HG03095 (cell line): Measurements from ENCODE around the gene TP53I11.

ENCODE experiments used
- ATAC-seq: cut with Tn5 transposase; IDR thresholded peaks from one replicate; pipeline ENCODE4 v1.9.1; 2021; ENCODE audit warnings: moderate library complexity; ENCODE audit not compliant: unreplicated experiment

TP53I11 gene

DNA sequence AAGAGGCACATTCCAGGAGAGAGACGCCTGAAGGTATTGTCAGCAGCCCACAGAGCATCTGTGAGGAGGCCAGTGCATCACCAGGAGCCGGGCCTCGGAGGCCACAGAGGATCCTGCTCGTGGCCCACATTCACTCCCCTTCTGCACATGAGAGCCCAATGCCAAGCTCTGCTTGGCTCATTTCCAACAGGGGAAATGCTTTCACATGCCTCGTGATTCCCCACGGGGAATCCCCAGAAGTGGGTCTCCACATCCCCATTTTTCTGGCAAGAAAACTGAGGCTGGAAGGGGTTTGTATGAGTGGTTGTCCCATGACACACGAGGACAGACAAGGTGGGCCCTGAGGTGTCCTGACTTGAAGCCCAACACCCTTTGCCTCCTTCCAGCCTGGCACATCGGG, 34.4 kb downstream of the TP53I11 start:
- ATAC-seq, result no peak

DNA sequence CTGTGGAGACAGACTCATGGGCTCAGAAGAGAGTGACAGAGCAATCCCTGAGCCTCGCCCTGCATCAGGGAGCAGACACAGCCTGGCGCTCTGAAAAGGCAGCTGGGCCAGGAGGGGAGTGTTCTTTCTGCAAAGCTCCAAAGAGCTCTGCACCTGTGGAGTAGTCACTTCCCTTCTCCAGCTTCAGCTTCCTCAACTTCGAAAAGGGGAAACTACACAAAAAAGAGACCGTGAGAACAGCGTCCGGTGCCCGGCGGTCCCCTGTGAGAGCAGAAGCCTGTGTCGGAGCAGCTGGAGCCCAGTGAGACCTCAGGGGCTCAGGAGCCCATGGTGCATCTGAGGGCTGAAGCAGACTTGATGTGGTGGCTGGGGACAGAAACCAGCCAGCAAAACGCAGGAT, 35.1 kb downstream of the TP53I11 start:
- no peak for ATAC-seq

DNA sequence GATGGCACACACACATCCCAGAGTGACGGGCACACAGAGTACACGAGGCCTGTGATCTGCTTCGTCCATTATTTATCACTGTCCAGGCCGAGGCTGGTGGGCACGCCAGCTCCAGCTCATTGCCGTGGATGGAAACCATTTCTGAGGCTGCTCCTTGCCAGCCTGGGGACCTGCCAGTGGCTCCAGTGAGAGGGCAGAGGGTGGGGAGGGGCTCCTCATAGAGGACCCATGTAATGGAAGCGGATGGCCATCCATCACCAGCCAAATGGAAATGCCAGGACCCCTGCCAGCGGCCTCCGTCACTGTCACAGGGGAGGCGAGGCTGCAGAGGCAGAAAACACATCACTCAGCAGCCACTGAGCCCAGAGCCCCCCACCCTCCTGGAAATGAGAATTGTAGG, 35.7 kb downstream of the TP53I11 start:
- no peak for ATAC-seq

DNA sequence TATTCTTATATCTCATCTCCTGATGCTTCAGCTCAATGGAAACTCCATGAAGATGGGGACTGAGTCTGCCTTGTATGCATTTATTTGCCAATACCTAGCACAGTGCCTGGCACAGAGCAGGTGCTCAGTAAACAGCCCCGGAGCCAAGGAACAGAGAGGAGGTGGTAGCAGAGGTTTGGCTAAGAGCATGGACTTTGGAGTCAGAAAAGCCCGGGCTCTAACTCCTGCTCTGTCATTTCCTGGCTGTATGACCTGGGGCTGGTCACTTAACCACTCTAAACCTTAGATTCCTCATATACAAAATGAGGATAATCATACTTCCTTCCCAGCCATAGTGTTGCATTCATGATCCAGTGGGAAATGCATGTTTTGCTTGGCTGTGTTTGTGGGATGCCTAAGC, 36.6 kb downstream of the TP53I11 start:
- no peak for ATAC-seq

DNA sequence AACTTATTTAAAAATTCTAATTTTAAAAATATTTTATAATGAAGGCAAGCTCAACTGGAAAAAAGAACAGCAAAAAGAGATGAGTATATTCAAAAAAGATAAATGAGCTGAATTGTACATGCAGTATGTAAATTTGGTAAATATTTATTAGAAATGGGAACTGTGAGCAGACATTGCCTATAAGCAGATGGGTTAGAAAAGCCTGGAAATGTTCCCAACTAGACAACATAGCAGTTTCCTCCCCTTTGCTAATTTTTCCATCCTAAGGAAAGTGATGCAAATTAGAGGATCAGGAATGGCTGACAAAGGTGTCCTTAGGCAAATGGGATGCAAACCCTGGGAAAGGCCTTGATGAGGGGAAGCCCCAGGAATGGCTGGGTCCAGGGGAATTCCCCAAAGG, 37.2 kb downstream of the TP53I11 start:
- ATAC-seq, result no peak

DNA sequence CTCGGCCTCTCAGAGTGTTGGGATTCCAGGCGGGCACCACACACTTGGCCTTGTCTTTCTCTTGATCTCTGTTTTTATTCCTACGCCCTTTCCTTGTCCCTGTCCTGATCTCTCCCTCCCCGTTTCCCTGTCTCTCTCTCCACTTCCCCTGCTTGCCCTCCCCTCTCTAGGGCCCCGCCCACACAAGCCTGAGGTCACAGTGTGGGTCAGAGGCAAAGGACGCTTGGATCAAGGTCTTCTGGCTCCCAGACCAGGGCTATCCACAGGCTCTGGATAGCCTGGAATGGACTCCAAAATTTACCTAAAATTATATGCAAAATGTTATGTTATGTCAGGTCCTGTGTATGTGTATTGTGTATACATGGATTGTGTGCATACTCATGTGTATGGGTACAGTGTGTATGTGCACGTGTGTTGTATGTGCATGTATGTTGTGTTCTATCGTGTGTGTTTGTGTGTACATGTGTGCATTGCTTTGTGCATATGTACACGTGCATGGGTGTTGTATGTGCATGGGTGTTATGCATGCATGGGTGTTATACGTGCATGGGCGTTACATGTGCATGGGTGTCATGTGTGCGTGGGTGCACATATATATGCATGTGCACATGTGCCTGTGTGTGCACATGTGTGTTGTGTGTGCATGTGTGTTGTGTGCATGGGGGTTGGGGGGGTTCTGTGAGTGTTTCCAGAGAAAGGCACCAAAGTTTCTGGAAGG, 38.3 kb downstream of the TP53I11 start:
- ATAC-seq, result no peak

DNA sequence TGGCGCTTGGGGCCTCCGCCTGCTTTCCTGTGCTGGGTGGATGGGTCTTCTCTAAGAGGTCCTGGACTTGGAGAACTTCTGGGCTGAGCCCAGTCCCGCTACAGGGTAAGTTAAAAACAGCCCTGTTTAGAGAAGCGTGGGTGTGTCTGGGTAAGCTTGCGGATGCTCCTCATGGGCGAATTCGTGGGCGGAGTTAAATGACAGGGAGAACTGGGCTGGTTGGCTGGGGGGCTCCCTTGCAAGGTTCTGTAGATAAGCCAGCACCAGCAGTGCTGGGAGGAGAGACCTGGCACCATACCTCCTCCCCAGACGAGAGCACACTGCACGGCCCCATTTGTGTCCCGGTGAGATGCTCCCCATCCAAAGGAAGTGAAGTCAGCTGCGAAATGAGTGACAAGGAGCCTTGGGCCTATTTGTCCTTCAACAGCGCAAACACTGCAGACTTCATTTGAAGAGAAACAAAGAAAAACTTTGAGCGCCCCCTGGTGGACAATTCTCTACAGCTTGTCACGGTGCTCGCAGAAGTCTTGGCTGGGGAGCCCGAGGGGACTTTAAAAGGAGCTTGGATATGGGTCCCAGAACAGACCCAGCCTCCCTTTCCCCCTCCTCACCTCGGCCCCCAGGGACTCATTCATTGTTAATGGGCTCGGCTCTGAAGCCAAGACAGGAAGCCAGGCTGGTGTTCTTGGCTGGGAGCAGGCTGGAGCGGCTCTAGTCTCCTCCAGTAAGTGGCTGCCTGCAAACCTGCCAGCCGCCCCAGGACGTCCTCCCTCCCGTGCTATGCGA, 39.5 kb downstream of the TP53I11 start:
- peak; percentile 61 for ATAC-seq

DNA sequence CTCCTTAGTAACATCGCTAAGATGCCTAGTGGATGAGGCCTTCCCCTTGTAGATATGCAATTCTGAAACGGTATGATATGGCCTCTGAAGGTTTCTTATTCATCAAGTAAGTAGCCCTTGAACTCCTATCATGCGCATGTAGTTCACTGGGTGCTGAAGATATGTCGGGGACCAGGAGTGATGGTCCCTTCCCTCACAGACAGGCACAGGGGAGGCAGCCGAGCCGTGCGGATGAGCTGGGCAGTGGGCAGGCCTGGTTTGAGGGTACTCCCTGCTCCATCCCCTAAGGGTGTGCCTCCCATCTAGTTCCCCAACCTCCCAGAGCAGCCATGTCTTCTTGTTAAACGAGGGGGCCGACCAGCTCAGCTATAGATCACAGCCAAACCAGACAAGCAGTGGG, 40.1 kb downstream of the TP53I11 start:
- no peak for ATAC-seq

DNA sequence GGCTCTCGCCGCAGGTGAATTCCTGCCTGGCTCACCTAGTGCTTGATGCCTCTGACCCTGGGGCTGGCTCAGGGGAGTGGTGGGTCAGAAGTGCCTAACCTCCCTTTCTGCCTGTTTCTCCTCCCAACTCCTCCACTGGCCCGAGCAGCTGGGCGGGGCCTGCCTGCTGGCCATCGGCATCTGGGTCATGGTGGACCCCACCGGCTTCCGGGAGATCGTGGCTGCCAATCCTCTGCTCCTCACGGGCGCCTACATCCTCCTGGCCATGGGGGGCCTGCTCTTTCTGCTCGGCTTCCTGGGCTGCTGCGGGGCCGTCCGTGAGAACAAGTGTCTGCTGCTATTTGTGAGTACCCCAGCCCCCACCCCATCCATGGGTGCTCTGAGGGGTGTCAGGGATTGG, 41.1 kb downstream of the TP53I11 start:
- ATAC-seq, result no peak

DNA sequence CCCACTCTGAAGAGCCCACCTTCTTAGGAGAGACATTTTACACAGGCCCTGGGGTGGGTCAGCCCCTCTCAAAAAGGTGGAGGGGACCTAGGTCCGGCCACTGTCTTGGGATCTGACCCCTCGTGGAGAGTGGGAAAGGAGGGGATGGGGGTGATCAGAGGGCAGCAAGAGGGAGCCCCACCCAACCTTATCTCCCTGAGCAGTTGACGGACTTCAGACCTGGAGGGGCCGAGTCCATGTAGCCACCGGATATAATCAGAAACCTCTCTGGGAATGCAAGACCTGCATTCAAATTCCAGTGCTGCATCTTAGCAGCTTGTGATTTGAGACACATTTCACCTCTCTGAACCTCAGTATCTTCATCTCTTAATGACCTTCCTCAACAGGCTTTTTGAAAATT, 44.0 kb downstream of the TP53I11 start:
- ATAC-seq, result no peak

DNA sequence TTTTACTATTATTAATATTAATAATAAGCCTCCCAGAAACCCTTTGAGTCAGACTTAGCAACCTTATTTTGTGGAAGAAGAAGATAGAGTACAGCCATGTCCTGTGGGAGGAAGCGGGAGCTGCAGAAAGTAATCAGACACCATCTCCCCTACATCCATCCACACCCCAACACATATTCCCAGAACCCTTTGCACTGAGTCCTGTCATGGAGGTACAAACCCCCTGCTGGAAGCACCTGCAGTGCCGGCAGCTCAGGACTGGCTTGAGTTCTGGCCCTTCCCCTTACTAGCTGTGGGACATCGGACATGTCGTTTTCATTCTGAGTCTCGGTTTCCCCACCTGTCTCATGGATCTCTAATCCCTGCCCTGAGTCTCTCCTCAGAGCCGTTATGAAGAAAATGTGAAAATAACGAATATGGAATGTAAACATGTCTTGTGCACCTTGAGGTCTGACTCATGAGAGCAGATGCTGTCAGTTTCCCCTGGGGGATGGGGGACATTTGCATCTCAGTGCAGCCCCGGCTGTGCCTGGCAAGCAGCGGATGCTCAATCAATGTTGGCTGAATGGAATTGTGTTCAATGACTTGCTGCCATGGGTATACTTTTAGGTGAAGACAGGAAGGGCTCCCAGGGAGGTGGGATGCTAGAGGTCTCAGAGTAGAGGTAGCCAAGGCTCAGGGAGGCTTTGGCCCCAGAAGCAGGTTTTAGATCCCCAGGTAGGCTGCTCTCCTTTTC, 45.4 kb downstream of the TP53I11 start:
- no peak for ATAC-seq

DNA sequence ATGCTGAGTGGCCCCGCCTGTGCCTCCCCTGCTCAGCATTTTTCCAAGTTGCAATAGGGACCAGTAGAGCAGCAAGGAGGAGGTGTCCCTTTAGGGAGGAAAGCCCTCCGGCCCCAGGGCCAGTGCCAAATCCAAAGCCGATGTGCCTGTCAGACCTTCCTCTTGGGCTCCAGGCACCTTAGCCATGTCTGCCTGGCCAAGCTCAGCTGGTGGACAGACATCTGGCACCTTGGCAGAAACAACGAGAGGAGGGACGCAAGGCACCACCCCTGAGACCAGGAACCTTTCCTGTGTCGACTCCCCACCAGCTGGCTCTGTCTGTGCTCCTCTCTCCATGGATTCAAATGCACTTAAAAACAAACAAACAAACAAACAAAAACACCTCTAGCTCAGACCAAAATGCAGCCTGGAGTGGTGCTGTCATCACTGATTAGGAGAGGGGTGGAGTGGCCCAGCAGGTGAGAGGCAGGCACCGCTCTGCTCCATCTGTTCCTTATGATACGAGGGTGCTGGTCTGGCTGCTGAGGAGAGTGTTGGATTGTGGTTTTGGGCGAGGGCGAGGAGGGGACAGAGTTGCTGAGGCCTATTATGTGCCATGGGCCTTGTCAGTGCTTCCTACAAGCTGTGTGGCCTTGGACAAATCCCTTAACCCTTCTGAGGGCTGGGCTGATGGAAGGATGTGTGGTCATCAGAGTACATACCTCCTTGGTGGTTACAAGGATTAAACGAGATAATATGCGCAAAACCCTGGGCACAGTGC, 46.2 kb downstream of the TP53I11 start:
- no peak for ATAC-seq

DNA sequence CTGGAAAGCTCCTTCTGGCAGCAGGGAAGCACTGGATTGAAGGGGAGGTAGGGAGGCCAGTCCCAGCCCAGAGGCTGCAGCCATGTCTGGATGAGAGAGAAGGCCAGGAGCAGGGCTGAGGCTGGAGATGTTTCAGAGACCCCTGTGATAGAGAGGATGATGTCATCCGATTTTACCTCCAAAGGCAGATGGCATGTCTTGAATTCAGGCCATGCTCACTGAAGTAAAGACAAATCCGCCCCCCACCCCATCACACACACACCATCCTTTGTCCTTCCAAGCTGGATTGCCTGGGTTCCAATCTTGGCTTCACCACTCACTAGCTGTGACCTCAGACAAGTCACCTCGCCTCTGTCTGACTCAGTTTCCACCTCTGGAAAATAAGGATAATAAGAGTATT, 47.2 kb downstream of the TP53I11 start:
- no peak for ATAC-seq

DNA sequence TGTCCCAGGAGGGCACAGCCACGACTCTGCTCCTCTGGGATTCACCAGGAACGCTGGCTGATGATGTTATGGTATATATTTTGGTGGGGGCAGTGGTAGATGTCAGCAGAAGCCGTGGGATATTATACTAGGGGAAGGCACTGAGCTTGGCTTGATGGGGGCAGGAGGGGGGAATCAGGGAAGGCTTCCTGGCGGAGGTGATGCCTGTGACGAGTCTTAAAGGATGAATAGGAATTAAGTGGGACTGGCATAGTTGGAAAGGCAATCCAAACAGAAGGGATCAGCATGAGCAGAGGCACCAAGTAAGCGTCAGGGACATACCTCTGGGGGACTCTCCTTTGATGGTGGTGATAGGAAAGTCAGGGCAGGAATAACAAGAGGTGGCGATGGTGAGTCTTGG, 47.6 kb downstream of the TP53I11 start:
- no peak for ATAC-seq

DNA sequence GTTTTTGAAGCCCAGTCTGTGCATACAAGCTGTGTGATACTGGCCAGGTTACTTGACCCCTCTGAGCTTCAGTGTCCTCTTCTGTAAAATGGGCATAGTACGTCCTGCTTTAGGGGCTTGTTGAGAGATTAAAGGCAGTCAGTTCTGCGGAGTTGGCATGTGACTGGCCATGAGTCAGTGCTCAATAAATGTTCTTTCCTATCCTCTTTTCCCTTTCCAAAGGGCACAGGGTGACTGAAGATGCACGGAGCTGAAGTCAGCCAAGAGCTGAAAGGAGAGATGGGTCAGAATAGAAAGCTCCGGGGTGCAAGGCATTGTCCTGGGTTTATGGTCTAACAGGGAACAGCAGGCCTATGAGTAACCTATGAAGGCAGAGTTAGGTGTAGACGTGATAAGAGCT, 48.9 kb downstream of the TP53I11 start:
- no peak for ATAC-seq

DNA sequence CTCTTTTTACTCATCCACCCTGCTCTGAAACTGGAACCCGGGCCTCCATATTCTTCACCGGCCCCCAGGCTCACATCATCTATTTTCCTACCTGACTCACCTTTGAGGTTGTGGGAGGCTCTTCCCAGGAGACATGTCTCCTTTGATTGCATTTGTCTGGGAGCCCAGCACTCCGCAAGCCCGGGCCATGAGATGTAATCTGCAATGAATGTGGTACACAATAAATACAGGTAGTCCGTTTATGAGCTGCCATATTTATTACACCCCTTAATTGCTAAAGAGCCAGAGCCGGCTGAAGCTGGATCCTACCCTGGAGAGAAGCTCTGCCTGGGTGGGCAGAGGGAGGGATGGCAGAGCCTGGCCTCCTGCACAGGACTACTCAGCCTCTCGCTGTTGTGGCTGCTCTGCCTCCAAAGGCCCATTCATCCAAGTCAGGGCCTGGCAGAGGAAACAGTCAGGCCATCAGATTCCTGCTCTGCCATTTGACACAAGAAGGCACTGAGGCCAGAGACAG, 49.5 kb downstream of the TP53I11 start:
- ATAC-seq, result no peak

DNA sequence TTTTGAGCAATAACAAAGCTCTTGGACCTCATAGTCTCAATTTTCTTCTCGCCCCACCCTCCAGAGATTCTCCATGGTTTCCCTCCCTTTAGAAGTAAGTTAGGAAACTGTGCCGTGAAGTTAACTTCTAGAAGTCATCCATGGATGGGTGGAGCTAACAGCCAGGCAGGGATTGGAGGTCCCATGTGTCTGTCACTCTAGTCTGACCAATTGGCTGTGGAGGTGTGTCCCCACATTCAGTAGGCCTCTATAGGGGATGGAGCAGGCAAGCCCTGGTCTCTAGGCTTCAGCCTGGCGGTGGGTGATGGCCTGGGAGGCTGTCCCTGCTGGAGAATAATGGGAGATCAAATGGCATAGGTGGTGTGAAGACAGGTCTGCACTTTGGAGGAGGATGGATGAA, 50.7 kb downstream of the TP53I11 start:
- ATAC-seq, result no peak

DNA sequence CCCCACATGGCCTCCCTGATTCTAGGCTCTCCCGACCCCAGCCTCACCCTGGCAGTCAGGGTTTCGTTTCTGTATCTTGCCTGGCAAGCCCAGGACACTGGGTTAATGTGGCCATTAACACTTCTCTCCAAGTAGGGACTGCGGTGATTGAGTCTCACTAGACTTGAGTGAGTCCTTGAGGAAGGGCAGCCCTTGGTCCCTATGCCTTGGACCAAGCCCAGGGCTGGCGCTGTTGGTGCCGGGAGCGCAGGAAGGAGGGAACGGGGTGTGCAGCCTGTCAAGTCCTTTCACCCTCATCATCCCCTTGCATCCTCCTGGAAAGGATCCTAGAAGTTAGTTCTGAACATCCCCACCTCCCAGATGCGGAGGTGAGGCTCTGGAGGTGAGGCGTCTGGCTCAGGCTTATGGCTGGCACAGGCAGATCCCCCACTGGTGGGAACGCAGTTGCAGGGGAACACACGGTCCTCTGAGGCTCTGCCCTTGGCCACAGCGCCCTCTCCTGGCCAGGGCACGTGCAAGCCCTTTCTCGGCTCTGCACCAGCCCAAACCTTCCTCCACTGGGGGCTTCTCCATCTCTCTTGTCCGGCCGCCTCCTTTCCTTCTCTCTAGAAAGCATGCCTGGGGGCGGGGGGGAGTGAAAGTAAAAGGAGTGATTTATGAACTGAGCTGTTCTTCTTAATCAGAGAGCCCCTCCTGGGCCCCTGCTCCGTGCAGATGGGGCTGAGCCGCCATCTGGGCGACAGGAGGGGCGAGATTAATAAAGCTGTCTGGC, 56.7 kb downstream of the TP53I11 start:
- ATAC-seq, result no peak

DNA sequence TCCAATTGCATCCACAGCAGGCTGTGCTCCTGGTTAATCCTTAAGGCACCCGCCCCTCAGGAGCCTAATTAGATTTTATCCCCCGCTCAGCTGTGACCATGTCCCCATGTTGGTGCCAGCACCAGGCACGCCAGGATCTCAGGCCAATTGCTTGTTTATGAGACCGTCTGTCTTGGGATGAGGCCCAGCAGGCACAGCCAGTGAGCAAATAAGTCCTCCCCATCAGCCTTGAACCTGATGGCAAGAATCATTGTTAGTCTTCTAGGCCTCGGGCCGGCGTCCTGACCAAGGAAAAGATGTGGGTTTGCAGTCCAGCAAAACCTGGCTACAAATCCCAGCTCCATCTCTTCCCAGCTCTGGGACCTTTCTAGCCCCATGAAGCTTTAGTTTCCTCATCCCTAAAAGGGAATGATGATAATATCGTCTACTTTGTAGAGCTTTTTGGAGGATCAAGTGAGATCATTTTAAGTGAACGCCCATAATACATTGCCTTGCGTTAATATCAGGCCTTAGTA, 57.3 kb downstream of the TP53I11 start:
- no peak for ATAC-seq

DNA sequence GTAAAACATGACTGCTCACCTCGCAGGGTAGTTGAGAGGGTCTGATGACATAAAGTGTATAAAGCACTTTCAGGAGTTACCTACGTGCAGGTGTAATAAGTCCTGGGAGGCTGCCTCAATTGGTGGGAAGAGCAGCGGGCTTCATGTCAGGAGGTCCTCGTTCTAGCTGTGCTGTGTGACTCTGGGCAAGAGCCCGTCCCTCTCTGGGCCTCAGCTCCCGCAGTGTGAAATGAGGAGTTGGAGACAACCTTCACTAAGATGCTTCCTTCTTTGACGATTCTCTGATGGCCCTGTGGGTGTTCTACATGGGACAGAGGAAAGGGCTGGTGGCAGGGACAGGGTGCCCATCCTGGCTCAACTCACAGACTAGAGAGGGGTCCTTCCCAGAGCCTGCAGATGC, 57.8 kb downstream of the TP53I11 start:
- ATAC-seq, result no peak
